Activated B cell treated with CpG ODN at 0.5 μM for 24 hours (primary cell): ENCODE data around the gene MYZAP. TPM values are rescaled to one million over a fixed set of nuclear protein-coding genes. Genes with fewer than 3 reads are reported as not detected.

Experiments used
- ATAC-seq: fragments of 200-7000 bp; cut with Tn5 transposase; one replicate; pipeline ENCODE4 v1.10.0; 2021; ENCODE audit warnings: low read depth, mild to moderate bottlenecking, moderate library complexity
- CTCF ChIA-PET: fragments of 350-600 bp; sonication (Branson Sonifier 250); formaldehyde crosslinking; loops from one replicate; lab custom pipeline; 2021; ENCODE audit warnings: antibody characterized with exemption; lab: Charles Lee
- POLR2A ChIA-PET: fragments of 350-600 bp; sonication (Branson Sonifier 250); formaldehyde crosslinking; loops from one replicate; lab custom pipeline; 2021; ENCODE audit warnings: antibody characterized with exemption; lab: Charles Lee
- DNase-seq: peaks from one replicate; pipeline ENCODE4 v3.0.0; 2022
- H3K27ac Mint-ChIP-seq: one replicate; pipeline ENCODE4 v1.8.0; 2020; ENCODE audit warnings: mixed read lengths
- H3K27me3 Mint-ChIP-seq: one replicate; pipeline ENCODE4 v1.8.0; 2021; ENCODE audit warnings: mixed read lengths
- H3K36me3 Mint-ChIP-seq: one replicate; pipeline ENCODE4 v1.8.0; 2021; ENCODE audit warnings: low read depth, mixed read lengths
- H3K4me1 Mint-ChIP-seq: one replicate; pipeline ENCODE4 v1.8.0; 2021; ENCODE audit warnings: mixed read lengths
- H3K4me3 Mint-ChIP-seq: one replicate; pipeline ENCODE4 v1.8.0; 2020; ENCODE audit warnings: mild to moderate bottlenecking, mixed read lengths
- H3K9me3 Mint-ChIP-seq: one replicate; pipeline ENCODE4 v1.8.0; 2020; ENCODE audit warnings: mixed read lengths
- intact Hi-C: fragments of 100-400 bp; cut with micrococcal nuclease; formaldehyde crosslinking; loops from one replicate; pipeline ENCODE4 v1.15.1; 2024
- total RNA-seq: library from RNA; stranded (reverse); gene quantifications from 2 replicates; pipeline ENCODE4 v1.2.3, GENCODE V29; 2022
- TF ChIP-seq, protein P1 (sequence below): fragments of 200-600 bp; IDR thresholded peaks from one replicate; pipeline ENCODE4 v1.8.0; 2022; ENCODE audit warnings: antibody characterized with exemption, mild to moderate bottlenecking

The MYZAP gene
- total RNA-seq, 1 donor from 2014 or later: 1.00 TPM

DNA sequence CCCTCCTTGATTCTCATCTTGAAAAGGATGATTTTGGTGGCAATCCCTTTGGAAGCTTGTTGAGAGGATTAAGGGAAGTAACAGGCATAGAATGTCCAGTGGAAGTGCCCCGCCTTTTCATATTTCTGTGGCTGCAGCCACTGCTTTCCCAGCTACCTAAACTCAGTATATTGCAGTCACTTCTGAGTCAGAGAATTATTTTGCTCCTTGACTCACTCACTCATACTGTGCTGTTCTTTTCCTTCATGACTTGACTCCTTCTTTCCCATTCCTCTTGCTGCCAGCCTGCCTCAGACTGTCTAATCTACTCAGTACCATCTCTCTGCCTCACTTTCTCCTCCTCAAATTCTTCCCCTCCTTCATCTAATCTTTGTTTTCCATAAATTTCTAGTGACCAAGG lies 88.3 kb downstream of the MYZAP start:
- no peaks in the 10 kb centered on the region for H3K4me1 Mint-ChIP-seq
- POLR2A ChIA-PET: no interaction called here
- intact Hi-C loops: no loop called here
- CTCF ChIA-PET: no interaction called here
- DNase-seq (no peak), ATAC-seq (no peak)
- peaks cover 1% of the 10 kb centered on the region for H3K36me3 Mint-ChIP-seq
- H3K9me3 Mint-ChIP-seq: no peaks in the 10 kb centered on the region
- no peak overlapping the region for H3K27ac Mint-ChIP-seq
- no peaks in the 10 kb centered on the region for H3K27me3 Mint-ChIP-seq
- H3K4me3 Mint-ChIP-seq: no peak overlapping the region
- TF ChIP-seq, protein P1, sequence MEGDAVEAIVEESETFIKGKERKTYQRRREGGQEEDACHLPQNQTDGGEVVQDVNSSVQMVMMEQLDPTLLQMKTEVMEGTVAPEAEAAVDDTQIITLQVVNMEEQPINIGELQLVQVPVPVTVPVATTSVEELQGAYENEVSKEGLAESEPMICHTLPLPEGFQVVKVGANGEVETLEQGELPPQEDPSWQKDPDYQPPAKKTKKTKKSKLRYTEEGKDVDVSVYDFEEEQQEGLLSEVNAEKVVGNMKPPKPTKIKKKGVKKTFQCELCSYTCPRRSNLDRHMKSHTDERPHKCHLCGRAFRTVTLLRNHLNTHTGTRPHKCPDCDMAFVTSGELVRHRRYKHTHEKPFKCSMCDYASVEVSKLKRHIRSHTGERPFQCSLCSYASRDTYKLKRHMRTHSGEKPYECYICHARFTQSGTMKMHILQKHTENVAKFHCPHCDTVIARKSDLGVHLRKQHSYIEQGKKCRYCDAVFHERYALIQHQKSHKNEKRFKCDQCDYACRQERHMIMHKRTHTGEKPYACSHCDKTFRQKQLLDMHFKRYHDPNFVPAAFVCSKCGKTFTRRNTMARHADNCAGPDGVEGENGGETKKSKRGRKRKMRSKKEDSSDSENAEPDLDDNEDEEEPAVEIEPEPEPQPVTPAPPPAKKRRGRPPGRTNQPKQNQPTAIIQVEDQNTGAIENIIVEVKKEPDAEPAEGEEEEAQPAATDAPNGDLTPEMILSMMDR: no peak

DNA sequence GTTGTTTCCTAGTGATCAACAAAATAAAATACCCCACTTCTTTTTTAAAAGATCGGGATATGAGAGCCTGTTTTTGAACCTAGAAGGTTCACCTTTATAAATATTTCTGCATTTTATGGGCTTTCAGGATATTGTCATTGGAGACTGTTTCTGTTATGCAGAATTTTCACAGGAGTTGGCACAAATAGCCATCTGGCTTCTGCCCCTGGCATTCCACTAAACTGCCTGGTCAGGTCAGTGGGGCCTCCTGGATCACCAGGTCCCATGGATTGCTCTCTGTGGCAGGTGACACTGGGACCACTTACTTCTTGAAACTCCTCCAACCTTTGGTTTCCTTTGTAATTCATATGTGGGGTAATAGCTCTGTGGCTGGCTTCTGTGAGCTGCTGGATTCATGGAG lies 89.3 kb downstream of the MYZAP start:
- intact Hi-C loops: no loop called here
- Mint-ChIP-seq H3K9me3 (no peaks in the 10 kb centered on the region), H3K27ac (no peak overlapping the region), H3K27me3 (no peaks in the 10 kb centered on the region), H3K4me1 (no peaks in the 10 kb centered on the region), H3K36me3 (peaks cover 1% of the 10 kb centered on the region), H3K4me3 (no peak overlapping the region)
- DNase-seq (no peak), ATAC-seq (no peak)
- CTCF ChIA-PET: no interaction called here
- TF ChIP-seq, protein P1: no peak
- POLR2A ChIA-PET: interaction anchor here (0.7 kb wide), 1 partner anchor 37 kb away, joined by 3 read pairs; no protein-coding TSS in a partner anchor

DNA sequence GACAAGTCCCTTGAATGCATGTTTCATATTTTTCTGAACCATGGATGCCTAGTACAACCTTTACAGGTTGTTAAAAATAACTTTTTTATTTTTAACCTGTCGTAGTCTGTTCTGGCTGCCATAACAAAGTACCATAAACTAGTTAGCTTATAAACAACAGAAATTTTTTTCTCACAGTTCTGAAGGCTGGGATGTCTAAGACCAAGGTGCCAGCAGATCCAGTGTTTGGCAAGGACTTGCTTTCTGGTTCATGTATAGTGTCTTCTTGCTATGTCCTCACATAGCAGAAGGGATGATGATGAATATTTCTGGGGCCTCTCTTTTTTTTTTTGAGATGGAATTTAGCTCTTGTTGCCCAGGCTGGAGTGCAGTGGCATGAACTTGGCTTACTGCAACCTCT lies 91.8 kb downstream of the MYZAP start:
- no peaks in the 10 kb centered on the region for H3K27me3 Mint-ChIP-seq
- H3K27ac Mint-ChIP-seq: no peak overlapping the region
- H3K4me3 Mint-ChIP-seq: no peak overlapping the region
- H3K36me3 Mint-ChIP-seq: peaks cover 1% of the 10 kb centered on the region
- POLR2A ChIA-PET: no interaction called here
- ATAC-seq (no peak), DNase-seq (no peak)
- no peaks in the 10 kb centered on the region for H3K4me1 Mint-ChIP-seq
- TF ChIP-seq, protein P1: no peak
- no peaks in the 10 kb centered on the region for H3K9me3 Mint-ChIP-seq
- CTCF ChIA-PET: no interaction called here
- intact Hi-C loops: no loop called here

DNA sequence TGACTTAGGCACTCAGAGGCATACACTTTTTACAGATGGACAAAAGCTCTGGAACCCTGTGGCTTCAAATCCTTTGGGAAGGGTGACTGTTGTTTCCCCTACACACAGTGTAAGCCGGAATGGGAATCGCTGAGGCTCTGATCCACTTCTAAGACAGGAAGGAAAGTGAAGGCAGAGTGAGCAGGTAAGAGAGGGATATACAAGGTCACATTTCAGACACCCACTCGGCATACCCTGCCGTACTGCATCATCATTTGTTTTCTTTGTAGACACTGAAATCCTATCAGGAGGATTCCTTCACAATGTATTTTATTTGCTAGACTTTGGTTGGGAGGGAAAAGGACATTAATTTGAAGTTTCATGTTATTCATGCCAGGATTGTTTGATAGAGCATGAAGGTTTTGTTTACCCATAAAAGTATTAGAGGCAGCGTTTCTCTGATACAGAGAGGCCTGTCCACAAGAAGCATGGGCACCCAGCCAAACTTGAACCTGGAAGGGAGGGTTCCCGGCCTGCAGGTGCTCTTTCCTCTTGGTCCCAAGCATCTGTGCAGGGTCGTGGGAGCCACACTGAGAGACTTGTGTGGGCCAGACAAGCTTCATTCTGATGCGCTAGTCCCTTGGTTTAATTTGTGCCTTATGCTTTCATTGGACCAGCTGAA lies 92.9 kb downstream of the MYZAP start:
- ChIA-PET POLR2A (no interaction called here), CTCF (no interaction called here)
- H3K4me3 Mint-ChIP-seq: no peak overlapping the region
- ATAC-seq (no peak), DNase-seq (no peak)
- intact Hi-C loops: no loop called here
- peaks cover 1% of the 10 kb centered on the region for H3K36me3 Mint-ChIP-seq
- no peak overlapping the region for H3K27ac Mint-ChIP-seq
- TF ChIP-seq, protein P1: no peak
- H3K27me3 Mint-ChIP-seq: no peaks in the 10 kb centered on the region
- H3K4me1 Mint-ChIP-seq: no peaks in the 10 kb centered on the region
- no peaks in the 10 kb centered on the region for H3K9me3 Mint-ChIP-seq

DNA sequence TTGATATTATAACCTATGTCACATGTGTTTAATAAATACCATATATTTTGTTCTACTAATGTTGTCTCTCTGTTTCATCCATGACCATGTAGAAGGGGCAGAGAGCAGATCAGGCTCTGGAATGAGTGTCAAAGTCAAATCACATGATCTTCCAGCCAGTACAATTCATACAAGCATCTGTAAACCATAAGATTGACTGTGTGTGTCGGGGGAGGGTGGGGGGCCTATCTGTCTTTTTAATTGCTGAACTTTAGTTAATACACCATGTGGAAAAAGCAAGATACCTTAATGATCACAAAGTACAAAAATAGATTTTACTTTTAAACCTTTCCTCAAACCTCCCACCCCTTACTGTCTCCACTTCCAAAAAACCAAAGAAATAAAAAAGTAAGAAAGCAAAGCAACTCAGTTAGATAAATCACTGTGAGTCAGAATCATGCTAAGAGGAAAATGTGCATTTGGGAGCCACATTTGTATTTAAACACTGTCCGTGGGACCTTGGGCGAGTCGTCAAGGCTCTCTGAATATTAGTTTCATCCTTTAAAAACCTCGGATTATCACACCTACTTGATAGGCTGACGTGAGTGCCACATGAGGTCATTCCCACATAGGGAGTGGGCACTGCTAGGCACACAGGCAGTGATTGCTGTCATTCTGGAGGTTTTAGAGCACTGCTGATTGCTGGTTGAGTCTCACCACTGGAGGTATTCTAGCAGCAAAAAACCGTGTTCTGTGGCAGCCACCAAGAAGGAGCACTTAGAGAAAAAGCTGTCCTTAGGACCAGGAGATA lies 93.8 kb downstream of the MYZAP start:
- Mint-ChIP-seq H3K4me3 (no peak overlapping the region), H3K4me1 (no peaks in the 10 kb centered on the region), H3K36me3 (peaks cover 1% of the 10 kb centered on the region), H3K27ac (no peak overlapping the region), H3K9me3 (no peaks in the 10 kb centered on the region), H3K27me3 (no peaks in the 10 kb centered on the region)
- ATAC-seq (no peak), DNase-seq (no peak)
- intact Hi-C loops: no loop called here
- ChIA-PET CTCF (interaction anchor here (0.7 kb wide), 1 partner anchor 1938 kb away, joined by 3 read pairs; no protein-coding TSS in a partner anchor), POLR2A (no interaction called here)
- TF ChIP-seq, protein P1: no peak
